Astrocyte of the spinal cord (primary cell): ENCODE results near the gene POLR3G.

Experiments used
- DNase-seq: peaks from one replicate; pipeline ENCODE4 v3.0.0; 2011; ENCODE audit warnings: low read depth, low spot score
- H3K4me3 ChIP-seq: 2 replicates; pipeline ENCODE4 v1.5.1; 2011; ENCODE audit warnings: low read depth, mild to moderate bottlenecking, low read length, moderate library complexity
- in situ Hi-C: cut with HindIII; loops from 2 replicates; pipeline ENCODE4 v1.10.0; 2017; ENCODE audit warnings: low sequenced_read_pairs
- TF ChIP-seq, protein P1 (sequence below): IDR thresholded peaks from 2 replicates; pipeline ENCODE4 v1.5.1; 2012; ENCODE audit warnings: low read depth, mild to moderate bottlenecking, low read length, inconsistent platforms

Gene POLR3G

DNA sequence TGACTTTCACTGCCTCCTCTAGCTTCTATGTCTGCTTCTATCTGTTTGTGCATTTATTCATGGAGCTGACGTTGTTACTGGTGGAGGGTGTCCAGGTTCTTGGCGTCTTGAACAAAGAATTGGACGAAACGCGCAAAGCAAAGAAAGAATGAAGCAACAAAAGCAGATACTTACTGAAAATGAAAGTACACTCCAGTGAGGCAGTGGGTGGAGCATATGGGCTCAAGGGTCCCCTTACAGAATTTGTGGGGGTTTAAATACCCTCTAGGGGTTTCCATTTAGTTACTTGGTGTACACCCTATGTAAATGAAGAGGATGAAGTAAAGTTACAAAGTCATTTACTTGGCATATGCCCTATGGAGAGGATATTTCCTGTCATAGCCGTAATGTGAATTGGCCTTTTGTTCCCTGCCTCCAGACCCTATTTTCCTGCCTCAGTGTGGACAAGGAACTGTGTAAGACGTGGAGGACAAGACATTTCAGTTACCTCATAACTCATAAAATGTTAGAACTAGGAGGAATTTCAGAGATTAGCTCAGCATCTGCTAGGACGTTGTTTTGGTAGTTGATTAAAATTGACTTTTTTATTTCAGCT is 3.1 kb downstream of the POLR3G start:
- no peak for DNase-seq
- H3K4me3 ChIP-seq, result no peak overlapping the region
- TF ChIP-seq, protein P1, sequence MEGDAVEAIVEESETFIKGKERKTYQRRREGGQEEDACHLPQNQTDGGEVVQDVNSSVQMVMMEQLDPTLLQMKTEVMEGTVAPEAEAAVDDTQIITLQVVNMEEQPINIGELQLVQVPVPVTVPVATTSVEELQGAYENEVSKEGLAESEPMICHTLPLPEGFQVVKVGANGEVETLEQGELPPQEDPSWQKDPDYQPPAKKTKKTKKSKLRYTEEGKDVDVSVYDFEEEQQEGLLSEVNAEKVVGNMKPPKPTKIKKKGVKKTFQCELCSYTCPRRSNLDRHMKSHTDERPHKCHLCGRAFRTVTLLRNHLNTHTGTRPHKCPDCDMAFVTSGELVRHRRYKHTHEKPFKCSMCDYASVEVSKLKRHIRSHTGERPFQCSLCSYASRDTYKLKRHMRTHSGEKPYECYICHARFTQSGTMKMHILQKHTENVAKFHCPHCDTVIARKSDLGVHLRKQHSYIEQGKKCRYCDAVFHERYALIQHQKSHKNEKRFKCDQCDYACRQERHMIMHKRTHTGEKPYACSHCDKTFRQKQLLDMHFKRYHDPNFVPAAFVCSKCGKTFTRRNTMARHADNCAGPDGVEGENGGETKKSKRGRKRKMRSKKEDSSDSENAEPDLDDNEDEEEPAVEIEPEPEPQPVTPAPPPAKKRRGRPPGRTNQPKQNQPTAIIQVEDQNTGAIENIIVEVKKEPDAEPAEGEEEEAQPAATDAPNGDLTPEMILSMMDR, result no peak
- in situ Hi-C loops, result no loop called here

DNA sequence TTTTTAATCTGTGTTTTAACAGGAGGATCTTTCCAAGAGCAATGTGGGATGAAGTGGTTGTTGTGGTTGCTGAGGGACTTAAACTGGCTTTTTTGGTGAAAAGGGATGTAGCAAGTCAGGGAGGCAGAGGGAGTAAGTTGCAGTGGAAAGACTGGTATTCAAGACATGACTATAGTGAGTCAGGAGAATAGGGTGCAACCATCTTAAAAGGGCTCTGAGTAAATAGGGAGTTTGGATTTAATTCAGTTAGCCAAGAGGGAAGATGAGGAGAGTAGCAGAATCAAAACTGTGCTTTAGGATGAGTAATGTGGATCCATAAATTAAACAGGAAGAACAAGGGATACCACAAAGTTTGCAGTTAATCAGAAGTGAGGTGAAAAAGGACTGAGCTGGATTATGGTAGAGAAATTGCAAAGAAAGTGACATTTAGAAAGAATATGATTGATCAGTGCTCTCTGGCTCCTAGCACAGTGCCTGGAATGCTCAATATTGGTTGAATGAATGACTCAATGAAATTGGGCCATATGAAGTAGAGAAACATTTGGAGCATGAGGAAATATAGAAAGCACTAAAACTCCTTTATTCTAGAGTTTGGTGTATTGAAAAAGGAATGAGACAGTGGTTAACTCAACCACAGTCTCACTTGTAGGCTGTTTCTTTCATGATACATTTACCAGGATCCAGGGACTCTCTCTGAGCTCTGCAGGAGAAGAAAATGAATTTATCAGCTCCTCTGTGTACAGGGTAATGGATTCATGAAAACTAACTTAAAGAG is 5.1 kb downstream of the POLR3G start:
- in situ Hi-C loops, result no loop called here
- H3K4me3 ChIP-seq, result no peak overlapping the region
- TF ChIP-seq, protein P1, result no peak
- peak; percentile 35 for DNase-seq

- in situ Hi-C loops, result no loop called here
- H3K4me3 ChIP-seq, result no peak overlapping the region
- no peak for DNase-seq
- TF ChIP-seq, protein P1, result no peak
Observed at GRCh38 chr5:90480699-90481098, 6.0 kb downstream of the POLR3G start.

DNA sequence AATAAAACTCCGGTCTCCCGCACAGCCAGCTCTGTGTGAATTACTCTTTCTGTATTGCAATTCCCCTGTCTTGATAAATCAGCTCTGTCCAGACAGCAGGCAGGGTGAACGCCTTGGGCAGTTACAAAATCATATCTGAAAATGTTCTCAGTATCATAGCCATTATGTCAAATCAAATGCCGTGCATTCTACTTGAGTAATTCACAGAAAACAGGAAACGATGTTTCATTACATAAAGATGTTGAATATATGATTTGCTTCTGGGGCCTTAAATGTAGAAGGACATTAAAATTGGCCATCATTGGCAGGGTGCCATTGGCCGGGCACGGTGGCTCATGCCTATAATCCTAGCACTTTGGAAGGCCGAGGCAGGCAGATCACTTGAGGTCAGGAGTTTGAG is 8.5 kb downstream of the POLR3G start:
- in situ Hi-C loops, result no loop called here
- TF ChIP-seq, protein P1, result no peak
- no peak for DNase-seq
- no peak overlapping the region for H3K4me3 ChIP-seq

- in situ Hi-C loops, result no loop called here
- TF ChIP-seq, protein P1, result no peak
- DNase-seq, result no peak
- H3K4me3 ChIP-seq, result no peak overlapping the region
Observed at GRCh38 chr5:90484540-90484939, 9.9 kb downstream of the POLR3G start.

DNA sequence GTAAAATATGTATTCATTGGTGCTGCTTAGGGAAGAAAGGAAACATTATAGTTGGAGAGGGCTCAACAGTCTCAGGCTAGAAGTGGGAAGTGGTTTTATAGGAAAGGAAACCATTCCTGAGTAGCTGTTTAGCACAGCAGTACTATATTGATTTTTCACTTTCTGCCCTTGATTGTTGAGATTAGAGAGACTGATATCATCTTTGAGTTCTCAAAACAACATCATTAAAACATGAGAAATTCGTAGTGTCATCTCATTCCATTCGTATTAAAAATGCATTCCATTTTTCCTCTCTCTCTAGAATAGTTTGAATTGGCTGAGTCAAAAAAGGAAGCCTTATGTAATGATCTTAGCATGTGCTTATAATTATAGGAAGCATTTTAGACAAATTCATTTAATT is 14.1 kb downstream of the POLR3G start:
- in situ Hi-C loops, result no loop called here
- TF ChIP-seq, protein P1, result no peak
- DNase-seq, result no peak
- no peak overlapping the region for H3K4me3 ChIP-seq
